GM10847 (cell line): ENCODE results near the gene OSBP2.

Source experiments
- POLR2A ChIP-seq: IDR thresholded peaks from 2 replicates; pipeline ENCODE4 v1.6.1; 2011; ENCODE audit not compliant: insufficient read length; ENCODE audit errors: extremely low read depth

Gene OSBP2

GRCh38 chr22:30891781-30892180 is 197.1 kb downstream of the OSBP2 start:
- no peak for TF ChIP-seq POLR2A

DNA sequence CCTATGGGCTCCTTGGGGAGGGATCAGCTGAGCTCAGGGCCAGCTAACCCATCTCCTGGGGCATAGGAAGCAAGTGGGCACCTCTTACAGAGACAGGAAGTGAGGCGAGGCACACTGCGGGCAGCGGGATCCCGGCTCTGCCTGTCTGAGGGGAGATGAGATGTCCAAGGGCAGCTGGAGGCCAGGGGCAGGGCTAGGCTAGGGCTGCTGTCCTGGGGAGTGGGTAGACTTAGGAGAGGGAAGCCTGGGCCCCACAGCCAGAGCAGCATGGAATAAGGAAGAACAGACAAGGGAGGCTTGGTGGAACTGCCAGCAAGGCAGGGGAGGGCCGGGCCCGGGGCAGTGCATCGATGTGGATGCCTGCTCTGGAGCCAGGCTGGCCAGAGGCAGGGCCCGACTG is 197.6 kb downstream of the OSBP2 start:
- no peak for TF ChIP-seq POLR2A

- TF ChIP-seq POLR2A, result no peak
Measured at GRCh38 chr22:30892731-30893221, 198.1 kb downstream of the OSBP2 start.

DNA sequence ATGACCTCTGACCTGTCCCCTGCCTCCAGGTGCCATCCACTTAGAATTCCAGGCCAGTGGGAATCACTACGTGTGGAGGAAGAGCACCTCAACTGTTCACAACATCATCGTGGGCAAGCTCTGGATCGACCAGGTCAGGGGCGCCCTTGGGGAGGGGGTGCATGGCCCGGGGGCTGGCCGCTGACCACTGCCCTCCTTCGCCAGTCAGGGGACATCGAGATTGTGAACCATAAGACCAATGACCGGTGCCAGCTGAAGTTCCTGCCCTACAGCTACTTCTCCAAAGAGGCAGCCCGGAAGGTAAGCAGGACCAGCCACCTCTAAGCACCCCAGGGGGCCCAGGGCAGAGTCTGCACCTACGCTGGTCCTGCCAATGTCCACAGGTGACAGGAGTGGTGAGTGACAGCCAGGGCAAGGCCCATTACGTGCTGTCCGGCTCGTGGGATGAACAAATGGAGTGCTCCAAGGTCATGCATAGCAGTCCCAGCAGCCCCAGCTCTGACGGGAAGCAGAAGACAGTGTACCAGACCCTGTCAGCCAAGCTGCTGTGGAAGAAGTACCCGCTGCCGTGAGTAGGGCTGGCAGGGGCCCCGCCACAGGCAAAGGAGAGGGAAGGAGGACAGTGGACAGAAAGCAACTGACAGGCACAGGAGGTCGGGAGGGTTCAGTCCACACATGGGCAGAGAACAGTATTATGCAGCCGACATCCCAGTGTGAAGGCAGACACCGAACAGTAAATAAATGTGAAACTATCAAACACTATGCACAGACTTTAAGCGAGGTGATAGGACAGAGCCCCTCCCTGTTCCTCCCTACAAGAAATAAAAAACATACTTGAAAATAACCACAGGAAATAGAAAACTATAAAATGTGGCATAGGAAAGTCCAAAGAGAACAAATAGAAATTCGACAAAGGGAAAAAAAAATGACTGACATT is 199.0 kb downstream of the OSBP2 start:
- TF ChIP-seq POLR2A, result no peak

- TF ChIP-seq POLR2A, result no peak
Measured at GRCh38 chr22:30894371-30894740, 199.7 kb downstream of the OSBP2 start.

DNA sequence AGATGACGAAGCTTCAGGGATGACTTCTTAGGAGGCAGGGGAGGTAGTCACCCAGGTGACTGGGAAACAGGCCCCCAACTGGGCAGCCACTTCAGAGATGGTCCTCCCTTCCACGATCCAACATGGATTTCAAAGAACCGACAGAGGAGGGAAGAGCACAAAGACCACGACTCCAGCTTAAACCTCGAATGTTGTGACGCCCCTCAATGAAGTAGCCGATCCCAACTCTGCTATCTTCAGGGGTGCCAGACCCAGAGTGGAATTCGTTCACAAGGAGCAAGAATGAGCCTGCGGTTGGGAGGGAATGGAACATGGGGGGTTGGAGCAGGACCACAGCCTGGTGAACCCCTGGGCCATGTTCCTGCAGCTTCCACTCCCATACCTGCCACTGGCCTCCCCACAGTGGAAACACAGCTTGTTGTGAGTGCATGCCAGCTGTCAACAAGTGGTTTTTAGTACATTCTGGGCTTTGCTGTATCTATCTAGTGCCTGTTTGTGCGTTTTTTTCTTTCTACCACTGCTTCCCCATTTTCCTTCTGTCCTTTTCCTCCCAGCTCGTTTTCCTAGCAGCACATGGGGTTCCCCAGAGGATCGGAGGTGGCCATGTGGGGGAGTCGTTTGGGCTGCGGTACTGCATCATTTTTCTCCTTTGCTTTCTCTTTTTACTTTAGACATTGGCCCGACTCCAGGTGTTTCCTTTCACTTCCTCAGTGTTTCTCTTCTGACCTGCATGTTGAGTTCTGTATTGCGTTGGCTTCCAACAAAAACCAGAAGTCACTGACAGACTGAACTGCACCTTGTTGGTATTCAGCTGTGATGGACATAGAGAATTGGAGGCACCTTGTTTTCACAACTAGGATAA is 208.1 kb downstream of the OSBP2 start:
- no peak for TF ChIP-seq POLR2A

- no peak for TF ChIP-seq POLR2A
Measured at GRCh38 chr22:30903876-30904460, 209.3 kb downstream of the OSBP2 start.

GRCh38 chr22:30905696-30906341 is 211.1 kb downstream of the OSBP2 start:
- no peak for TF ChIP-seq POLR2A

GRCh38 chr22:30906411-30906810 is 211.7 kb downstream of the OSBP2 start:
- TF ChIP-seq POLR2A, result no peak

GRCh38 chr22:30906946-30907345 is 212.3 kb downstream of the OSBP2 start:
- TF ChIP-seq POLR2A, result no peak

DNA sequence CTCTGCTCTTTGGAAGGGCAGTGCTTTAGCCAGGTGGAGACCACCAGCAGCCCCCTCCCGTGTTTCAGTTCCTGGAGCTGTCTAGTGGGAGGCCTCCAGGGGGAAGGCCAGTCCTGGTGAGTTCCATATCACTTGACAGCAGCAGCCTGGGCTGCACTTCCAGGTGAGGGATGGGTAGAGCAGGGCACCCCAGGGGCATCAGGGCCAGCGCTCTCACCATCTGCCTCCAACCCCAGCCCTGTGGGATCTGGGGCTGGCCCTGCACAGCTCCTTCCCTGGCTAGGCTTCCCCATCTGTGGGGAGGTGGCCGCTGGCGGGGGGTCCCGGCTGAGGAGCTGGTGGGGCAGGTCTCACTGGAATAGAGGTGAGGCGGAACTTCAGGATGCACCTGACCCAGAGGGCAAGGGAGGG is 213.4 kb downstream of the OSBP2 start:
- TF ChIP-seq POLR2A, result no peak

DNA sequence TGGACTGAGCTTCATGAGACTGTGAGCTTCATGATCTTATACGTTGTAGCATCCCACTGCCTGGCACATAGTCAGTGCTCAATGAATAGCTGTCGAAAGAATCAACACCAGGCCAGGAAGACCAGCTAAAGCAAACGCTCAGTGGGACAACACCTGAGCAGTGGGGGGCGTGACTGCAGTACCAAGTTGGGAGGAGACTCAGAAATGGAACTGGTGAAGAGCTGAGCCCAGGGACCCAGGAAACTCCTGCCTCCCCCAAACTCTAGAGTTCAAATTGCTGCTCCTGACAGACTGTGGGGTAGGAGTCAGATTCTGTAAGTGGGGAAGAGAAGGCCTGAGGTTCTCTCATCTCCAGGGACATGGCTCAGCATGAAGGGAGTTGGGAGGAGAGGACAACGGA is 214.6 kb downstream of the OSBP2 start:
- TF ChIP-seq POLR2A, result no peak

- no peak for TF ChIP-seq POLR2A
Measured at GRCh38 chr22:30910358-30910757, 215.7 kb downstream of the OSBP2 start.

GRCh38 chr22:30918761-30919160 is 224.1 kb downstream of the OSBP2 start:
- no peak for TF ChIP-seq POLR2A

DNA sequence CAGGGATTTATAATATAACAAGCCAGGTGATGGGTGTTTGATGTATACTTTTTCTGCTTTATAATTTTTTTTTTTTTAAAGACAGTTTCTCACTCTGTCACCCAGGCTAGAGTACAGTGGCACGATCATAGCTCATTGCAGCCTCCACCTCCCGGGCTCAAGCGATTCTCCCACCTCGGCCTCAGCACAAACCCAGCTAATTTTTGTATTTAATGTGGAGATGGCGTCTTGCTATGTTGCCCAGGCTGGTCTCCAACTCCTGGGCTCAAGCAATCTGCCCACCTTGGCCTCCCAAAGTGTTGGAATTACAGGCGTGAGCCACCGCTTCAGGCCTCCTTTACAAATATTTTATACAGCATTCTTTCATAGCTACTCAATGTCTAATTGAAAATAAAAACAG is 225.3 kb downstream of the OSBP2 start:
- no peak for TF ChIP-seq POLR2A

GRCh38 chr22:30920407-30920806 is 225.7 kb downstream of the OSBP2 start:
- no peak for TF ChIP-seq POLR2A

GRCh38 chr22:30921108-30921507 is 226.4 kb downstream of the OSBP2 start:
- no peak for TF ChIP-seq POLR2A
